ENCODE measurements around the gene DUOX2. TPM values are rescaled to one million over a fixed set of nuclear protein-coding genes. Genes with fewer than 3 reads are reported as not detected.
A peak's percentile ranks its signal among the peaks of the same experiment; 100 is the strongest.

The DUOX2 gene
- total RNA-seq, 1 experiment from 2014 or later, result 0.99 TPM

DNA sequence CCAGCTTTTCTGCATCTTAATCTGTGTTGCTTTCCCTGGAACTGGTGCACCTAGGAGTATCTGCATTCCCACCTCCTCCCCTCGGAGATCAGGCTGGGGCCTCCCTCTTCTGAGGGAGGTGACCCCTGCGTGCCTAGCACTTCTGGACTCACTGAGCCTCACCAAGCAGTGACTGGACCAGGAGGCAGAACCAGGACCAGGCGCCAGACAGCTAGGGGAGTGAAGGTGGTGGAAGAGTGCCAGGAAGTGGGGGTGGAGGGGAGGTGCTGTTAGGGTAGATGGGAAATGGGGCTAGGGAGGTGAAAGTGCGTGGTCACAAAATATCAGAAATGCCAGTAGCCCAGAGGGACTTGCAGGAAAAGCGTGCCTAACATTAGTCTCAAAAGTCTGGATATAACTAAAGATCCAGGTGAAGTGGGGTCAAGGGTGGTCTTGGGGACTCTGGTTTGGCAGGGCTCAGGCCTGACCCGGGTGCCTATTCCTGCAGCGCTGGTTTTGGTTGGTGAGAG lies 1.4 kb upstream of the DUOX2 start:
- peaks cover 12% of the 10 kb centered on the region for H3K4me1 ChIP-seq (ENCODE audit: insufficient read depth, low read length, poor library complexity, severe bottlenecking)
- intact Hi-C loops (cut with micrococcal nuclease; ENCODE audit: unreplicated experiment), result loop anchor here (5.0 to 10.0 kb wide), 2 partner anchors 143 to 531 kb away; no protein-coding TSS in a partner anchor
- TF ChIP-seq CTCF (conservative IDR thresholded peaks at IDR 0.05; ENCODE audit: low read depth, low read length), result no peak
- H3K36me3 ChIP-seq (ENCODE audit: insufficient read depth, low read length, poor library complexity, severe bottlenecking), result no peaks in the 10 kb centered on the region
- CTCF ChIA-PET, result no interaction called here
- no peaks in the 10 kb centered on the region for H3K9me3 ChIP-seq (ENCODE audit: low read depth, low read length, poor library complexity, severe bottlenecking)
- DNase-seq (ENCODE audit: low spot score), result no peak
- H3K27ac ChIP-seq (ENCODE audit: low read depth, low read length, poor library complexity, severe bottlenecking), result no peak overlapping the region
- no TSS peak for BruUV-seq (replicated peaks)
- POLR2A ChIA-PET (ENCODE audit: low non-redundant PET), result no interaction called here
- H3K27me3 ChIP-seq (replicated peaks; ENCODE audit: insufficient read depth, low read depth, low read length, poor library complexity), result peaks cover 34% of the 10 kb centered on the region
- no peak overlapping the region for H3K4me3 ChIP-seq (ENCODE audit: low read depth, low read length, poor library complexity, severe bottlenecking)

DNA sequence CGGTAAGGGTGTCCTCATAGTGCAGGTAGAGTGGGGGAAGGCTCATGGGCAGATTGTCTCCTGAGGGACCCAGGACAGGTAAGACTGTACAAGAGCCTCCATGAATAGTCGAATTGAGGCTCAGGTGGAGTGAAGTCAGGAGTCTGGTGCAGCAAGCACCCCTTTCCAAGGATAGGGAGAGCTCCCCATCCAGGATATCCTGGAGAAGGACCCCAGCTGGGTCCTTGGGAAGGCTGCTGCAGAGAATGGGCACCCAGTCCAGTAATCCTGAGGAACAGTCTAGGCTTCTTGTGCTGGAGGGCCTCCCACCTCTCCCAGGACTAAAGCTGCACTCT lies 746 bp upstream of the DUOX2 start:
- Histone ChIP-seq H3K27ac (ENCODE audit: low read depth, low read length, poor library complexity, severe bottlenecking) (no peak overlapping the region), H3K4me3 (ENCODE audit: low read depth, low read length, poor library complexity, severe bottlenecking) (peak overlapping the region; percentile 32), H3K4me1 (ENCODE audit: insufficient read depth, low read length, poor library complexity, severe bottlenecking) (peaks cover 12% of the 10 kb centered on the region), H3K36me3 (ENCODE audit: insufficient read depth, low read length, poor library complexity, severe bottlenecking) (no peaks in the 10 kb centered on the region), H3K27me3 (replicated peaks; ENCODE audit: insufficient read depth, low read depth, low read length, poor library complexity) (peaks cover 34% of the 10 kb centered on the region), H3K9me3 (ENCODE audit: low read depth, low read length, poor library complexity, severe bottlenecking) (no peaks in the 10 kb centered on the region)
- ChIA-PET CTCF (no interaction called here), POLR2A (ENCODE audit: low non-redundant PET) (no interaction called here)
- TF ChIP-seq CTCF (conservative IDR thresholded peaks at IDR 0.05; ENCODE audit: low read depth, low read length), result no peak
- TF ChIP-seq EZH2 (IDR thresholded peaks at IDR 0.05; ENCODE audit: borderline replicate concordance, low read depth, low read length, poor library complexity, severe bottlenecking), result no peak
- intact Hi-C loops (cut with micrococcal nuclease; ENCODE audit: unreplicated experiment), result loop anchor here (5.0 to 10.0 kb wide), 2 partner anchors 142 to 530 kb away; no protein-coding TSS in a partner anchor
- DNase-seq (ENCODE audit: low spot score), result no peak
- no TSS peak for BruUV-seq (replicated peaks)

- Histone ChIP-seq H3K9me3 (ENCODE audit: low read depth, low read length, poor library complexity, severe bottlenecking) (no peaks in the 10 kb centered on the region), H3K27ac (ENCODE audit: low read depth, low read length, poor library complexity, severe bottlenecking) (no peak overlapping the region), H3K36me3 (ENCODE audit: insufficient read depth, low read length, poor library complexity, severe bottlenecking) (no peaks in the 10 kb centered on the region), H3K4me1 (ENCODE audit: insufficient read depth, low read length, poor library complexity, severe bottlenecking) (peaks cover 12% of the 10 kb centered on the region), H3K27me3 (replicated peaks; ENCODE audit: insufficient read depth, low read depth, low read length, poor library complexity) (peaks cover 34% of the 10 kb centered on the region), H3K4me3 (ENCODE audit: low read depth, low read length, poor library complexity, severe bottlenecking) (peak overlapping the region; percentile 43)
- CTCF ChIA-PET, result interaction anchor here (0.5 to 0.6 kb wide), 2 partner anchors 65 to 563 kb away, joined by 5 to 8 read pairs; no protein-coding TSS in a partner anchor
- DNase-seq (ENCODE audit: low spot score), result no peak
- POLR2A ChIA-PET (ENCODE audit: low non-redundant PET), result no interaction called here
- no TSS peak for BruUV-seq (replicated peaks)
- intact Hi-C loops (cut with micrococcal nuclease; ENCODE audit: unreplicated experiment), result loop anchor here (10.0 kb wide), 1 partner anchor 529 kb away; no protein-coding TSS in a partner anchor
- TF ChIP-seq EZH2 (IDR thresholded peaks at IDR 0.05; ENCODE audit: borderline replicate concordance, low read depth, low read length, poor library complexity, severe bottlenecking) (no peak), CTCF (conservative IDR thresholded peaks at IDR 0.05; ENCODE audit: low read depth, low read length) (no peak)
Observed at GRCh38 chr15:45113380-45113990, 487 bp downstream of the DUOX2 start.
